ENCODE results near the gene LUZP2. TPM values are rescaled to one million over a fixed set of nuclear protein-coding genes. Genes with fewer than 3 reads are reported as not detected.

LUZP2 gene
- 42.0 TPM for total RNA-seq

DNA sequence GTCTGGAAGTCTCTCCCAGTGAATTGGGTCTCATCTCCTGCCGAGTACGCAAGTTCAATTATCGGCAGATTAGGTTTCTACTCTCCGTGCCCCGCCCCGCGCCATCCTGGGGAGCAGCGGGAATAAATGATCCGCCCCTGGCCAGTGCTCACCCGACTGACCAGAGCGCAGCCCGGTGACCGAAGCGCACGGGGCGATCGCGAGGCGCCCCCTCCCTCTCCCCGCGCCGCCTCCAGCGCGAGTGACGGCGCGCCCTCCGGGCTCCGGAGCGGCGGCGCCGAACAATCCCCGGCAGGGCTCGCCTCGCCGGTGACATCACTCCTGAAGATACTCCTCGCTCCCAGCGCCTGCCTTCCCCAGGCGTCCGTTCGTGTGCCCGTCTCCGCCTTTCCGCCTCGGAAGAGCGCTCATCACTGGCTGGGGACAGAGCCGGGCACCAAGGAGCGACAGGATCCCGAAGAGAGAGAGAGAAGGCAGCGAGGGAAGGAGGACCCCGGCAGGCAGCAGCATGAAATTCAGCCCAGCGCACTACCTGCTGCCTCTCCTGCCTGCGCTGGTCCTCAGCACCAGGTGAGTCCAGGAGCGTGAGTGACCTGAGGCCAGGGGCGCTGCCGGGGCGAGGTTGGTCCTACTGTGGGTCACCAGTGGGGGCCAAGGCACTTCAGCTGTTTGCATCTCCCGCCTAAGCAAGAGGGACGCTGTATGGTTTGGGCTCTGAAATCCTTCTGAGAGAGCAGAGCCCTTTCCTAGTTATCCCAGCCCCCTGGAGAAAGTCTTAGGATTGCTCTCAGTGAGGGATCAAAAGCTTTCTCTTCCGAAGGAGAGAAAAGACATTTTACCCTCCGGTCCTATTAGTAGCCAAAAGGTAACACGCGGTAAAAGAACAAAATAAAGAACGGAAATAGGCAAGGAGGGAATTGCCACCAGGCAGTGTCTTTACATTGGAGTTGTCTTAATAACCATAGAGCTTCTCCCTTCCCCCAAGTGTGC lies at the start of gene LUZP2:
TSS of gene LUZP2 (plus strand) at position 318 of the 990 bp plus-strand sequence.
- DNase-seq (ENCODE audit: low spot score in 2 of 2) (peak; percentile 12 to 13), FAIRE-seq (no peak)

DNA sequence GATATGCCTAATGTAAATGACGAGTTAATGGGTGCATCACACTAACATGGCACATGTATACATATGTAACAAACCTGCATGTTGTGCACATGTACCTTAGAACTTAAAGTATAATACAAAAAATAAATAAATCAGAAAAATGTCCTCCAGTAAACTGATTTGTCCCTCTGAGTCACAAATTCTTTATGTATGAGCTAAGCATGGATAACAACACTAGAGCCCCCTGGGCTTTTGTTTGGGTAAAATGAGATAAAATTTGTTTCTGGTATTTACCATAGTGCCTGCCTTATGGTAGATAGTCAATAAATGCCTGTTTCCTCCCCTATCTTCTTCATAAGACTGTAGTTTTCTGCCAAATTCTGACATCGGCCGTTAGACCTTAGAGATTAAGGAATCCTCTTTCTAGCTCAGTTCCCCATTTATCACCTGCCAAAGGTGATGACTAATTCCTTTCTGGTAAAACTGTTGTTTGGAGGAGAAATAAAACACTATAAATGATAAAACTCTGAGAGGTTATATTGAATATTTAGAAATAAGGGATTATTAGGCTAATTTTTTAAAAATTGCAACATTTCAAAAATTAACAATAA lies 43.6 kb upstream of the LUZP2 start:
- FAIRE-seq (no peak), DNase-seq (ENCODE audit: low spot score in 2 of 2) (no peak)

GRCh38 chr11:24457985-24458384 lies 38.9 kb upstream of the LUZP2 start:
- FAIRE-seq (no peak), DNase-seq (ENCODE audit: low spot score in 2 of 2) (no peak)

- FAIRE-seq (no peak), DNase-seq (ENCODE audit: low spot score in 2 of 2) (no peak)
Measured at GRCh38 chr11:24470431-24470830, 26.4 kb upstream of the LUZP2 start.

DNA sequence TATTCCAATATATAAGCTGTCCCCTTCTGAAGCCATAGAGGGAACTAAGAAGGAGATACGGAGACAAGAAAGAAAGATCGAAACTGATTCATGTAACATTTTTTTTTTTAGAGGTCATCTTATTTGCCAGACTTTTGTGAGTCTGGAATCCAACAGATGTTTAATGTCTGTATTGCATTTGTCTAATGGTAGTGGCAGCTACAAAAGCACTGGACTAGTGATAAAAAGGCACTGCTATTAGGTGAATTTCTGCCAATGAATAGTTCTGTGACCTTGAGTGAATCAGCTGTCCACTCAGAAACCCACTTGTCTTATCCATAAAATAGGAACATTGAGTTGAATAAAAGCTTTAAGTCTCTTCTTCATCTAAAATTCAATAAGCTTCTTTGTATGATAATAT lies 25.8 kb upstream of the LUZP2 start:
- no peak for DNase-seq (ENCODE audit: low spot score in 2 of 2)

DNA sequence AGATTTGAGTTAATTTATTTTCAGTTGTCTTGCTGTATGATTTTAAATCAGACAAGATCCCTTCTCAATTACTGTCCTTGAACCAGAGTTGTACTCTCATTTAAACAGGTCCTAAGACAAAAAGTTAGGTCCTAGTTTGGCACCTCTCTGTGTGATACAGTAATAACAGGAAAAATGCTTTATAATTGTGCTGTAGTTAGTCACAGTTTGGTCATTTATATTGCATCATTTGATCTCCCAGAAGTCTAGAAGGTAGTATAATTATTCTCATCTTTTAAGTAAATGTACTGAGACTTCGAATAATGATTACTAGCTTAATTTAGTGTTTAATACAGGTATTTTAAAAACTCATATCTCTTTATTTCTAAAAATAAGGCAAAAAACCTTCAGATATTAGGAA lies 18.1 kb upstream of the LUZP2 start:
- no peak for FAIRE-seq
- DNase-seq (ENCODE audit: low spot score in 2 of 2): no peak

More for the DNA sequence above, 25.8 kb upstream of the LUZP2 start:
- no peak for FAIRE-seq

DNA sequence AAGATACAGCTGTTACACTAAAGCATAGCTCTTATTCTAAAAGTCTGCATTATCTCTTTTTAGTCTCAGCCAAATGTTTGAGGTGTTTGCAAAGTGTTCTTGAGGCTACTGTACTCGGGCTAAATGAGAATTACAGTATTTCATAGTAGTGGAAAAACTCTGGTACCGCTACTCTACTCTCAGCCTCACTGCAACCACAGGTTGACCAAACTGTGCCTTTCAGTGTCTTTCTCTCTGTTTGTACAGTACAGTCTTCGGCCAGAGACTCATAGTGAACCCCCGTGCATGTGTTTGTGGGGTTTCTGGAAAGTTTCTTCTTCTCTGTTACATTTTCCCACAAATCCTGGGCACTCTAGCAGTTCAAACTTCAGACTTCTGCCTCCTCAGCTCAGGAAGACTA lies 7.4 kb upstream of the LUZP2 start:
- DNase-seq (ENCODE audit: low spot score in 2 of 2) (no peak), FAIRE-seq (no peak)

- no peak for DNase-seq (ENCODE audit: low spot score in 2 of 2)
- no peak for FAIRE-seq
Measured at GRCh38 chr11:24496386-24496735, 492 bp upstream of the LUZP2 start.

GRCh38 chr11:24497831-24498230 lies 978 bp downstream of the LUZP2 start:
- no peak for FAIRE-seq
- DNase-seq (ENCODE audit: low spot score in 2 of 2): no peak

DNA sequence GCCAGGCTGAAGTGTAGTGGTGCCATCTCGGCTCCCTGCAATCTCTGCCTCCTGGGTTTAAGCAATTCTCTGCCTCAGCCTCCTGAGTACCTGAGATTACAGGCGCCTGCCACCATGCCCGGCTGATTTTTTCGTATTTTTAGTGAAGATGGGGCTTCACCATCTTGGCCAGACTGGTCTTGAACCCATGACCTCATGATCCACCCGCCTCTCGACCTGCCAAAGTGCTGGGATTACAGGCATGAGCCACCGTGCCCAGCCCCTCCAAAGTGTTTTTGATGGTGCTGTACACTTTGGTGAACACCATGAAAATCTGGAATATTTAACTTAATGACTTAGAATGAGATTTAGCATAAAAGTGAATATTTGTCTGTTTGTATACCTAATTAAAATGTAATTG lies 5.6 kb downstream of the LUZP2 start:
- DNase-seq (ENCODE audit: low spot score in 2 of 2) (no peak), FAIRE-seq (no peak)

DNA sequence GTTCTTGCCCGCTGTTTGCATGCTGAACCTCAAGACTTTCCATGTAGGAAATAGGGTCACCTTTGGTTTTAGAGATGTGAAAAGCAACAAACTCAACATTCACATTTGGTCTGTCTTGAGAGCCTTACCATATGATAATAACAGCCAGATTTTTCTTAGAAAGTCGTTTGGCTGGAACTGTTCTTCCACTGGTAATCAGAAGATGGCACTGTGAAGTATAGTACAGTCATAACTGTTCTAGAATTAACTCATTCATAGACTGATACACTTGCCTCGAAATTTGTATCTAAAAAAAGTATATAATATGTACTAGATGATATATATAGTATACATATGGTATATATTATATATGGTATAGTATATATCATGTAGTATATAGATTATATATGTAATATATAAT lies 12.3 kb downstream of the LUZP2 start:
- DNase-seq (ENCODE audit: low spot score in 2 of 2) (no peak), FAIRE-seq (peak; percentile 42)

DNA sequence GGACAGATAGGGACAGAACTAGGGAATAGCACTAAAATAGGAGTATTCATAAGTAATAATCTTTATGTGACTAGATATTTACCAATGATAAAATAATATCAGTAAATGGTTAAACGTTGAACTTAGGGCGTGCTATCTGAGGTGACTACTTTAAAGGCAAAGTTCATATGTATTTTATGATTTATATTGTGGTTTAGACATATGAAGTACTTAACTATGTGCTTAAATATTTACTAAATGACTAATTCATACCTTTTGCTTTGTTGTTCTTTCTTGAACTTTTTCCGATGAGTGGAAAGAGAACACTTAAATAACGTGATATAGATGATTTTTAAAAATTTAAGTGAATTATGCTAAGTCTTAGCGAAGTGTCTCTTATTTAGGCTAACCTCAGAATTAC lies 14.7 kb downstream of the LUZP2 start:
- no peak for FAIRE-seq
- DNase-seq (ENCODE audit: low spot score in 2 of 2): no peak

GRCh38 chr11:24513479-24514218 lies 16.8 kb downstream of the LUZP2 start:
- no peak for DNase-seq (ENCODE audit: low spot score in 2 of 2)
- FAIRE-seq: no peak

DNA sequence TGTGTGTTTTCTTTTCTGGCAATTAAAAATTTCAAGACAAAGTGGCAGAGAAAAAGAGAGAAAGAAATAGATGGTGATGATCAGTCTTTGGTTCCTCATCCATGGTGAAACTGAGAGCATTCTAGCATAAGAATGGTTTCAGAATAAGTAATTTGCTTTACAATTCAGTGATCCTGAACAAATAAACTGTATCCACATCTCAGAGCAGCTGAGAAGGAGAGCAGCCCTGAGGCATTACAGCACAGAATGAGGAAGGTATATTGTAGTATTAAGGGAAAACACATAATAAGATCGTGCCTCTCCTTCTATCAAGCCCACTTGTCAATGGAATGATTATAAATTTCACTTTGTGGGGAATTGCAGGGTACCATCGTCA lies 17.4 kb downstream of the LUZP2 start:
- DNase-seq (ENCODE audit: low spot score in 2 of 2) (no peak), FAIRE-seq (no peak)

GRCh38 chr11:24515632-24516031 lies 18.8 kb downstream of the LUZP2 start:
- FAIRE-seq: no peak

DNA sequence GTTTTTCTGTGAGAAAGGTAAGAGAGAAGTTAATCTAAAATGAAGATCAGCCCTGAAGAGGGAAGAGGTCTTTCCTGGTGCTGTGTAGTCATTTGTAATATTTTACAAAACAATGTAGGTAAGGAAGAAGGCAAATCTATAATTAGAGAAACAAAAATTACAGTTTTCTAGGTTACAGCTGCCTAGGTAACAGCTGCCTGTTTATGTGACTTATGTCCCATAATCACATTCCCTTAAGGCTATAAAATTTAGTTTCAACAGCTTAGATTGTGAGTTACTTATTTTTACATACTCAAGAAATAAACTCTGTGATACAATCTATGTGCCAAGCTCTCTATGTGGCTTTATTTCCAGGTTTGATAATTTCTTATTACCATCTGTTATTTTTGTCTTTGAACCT lies 19.8 kb downstream of the LUZP2 start:
- no peak for DNase-seq (ENCODE audit: low spot score in 2 of 2)
- no peak for FAIRE-seq

More at GRCh38 chr11:24515632-24516031, 18.8 kb downstream of the LUZP2 start:
- no peak for DNase-seq (ENCODE audit: low spot score in 2 of 2)

DNA sequence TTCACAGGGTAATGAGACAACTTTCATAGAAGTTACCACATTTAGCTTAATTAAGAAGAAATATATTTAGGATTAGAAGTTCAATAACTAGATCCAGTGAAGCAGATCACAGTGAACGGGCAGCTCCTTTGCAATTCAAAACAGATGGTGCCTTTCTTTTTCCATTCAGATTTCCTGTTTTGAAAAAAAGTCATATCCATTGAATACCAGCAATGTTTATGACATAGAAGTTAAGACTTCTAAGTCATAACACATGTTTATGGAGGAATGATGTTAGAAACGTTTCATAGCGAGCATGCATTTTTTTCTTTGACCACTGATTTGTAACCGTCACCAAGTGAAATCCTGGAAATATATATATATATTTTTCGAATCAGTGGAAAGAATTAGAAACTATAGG lies 24.7 kb downstream of the LUZP2 start:
- FAIRE-seq: no peak
- DNase-seq (ENCODE audit: low spot score in 2 of 2): no peak

DNA sequence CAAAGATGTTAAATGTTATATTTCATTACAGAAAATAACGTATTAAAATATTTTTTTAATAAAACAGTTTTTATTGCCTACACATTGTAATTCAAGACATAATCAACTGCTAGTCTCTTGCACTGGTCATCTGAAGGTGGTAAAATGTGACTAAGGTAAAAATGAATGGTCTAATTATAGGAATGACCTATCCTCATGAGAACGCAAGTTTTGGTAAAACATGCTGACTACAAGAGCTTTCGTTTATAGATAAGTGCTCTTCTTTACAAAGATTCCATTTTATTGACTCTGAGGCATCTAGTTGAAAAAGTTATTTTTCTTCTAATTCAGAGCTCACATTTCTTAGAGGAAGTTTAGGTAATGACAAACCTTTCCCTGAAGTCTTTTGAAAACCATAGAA lies 27.3 kb downstream of the LUZP2 start:
- FAIRE-seq: no peak

DNA sequence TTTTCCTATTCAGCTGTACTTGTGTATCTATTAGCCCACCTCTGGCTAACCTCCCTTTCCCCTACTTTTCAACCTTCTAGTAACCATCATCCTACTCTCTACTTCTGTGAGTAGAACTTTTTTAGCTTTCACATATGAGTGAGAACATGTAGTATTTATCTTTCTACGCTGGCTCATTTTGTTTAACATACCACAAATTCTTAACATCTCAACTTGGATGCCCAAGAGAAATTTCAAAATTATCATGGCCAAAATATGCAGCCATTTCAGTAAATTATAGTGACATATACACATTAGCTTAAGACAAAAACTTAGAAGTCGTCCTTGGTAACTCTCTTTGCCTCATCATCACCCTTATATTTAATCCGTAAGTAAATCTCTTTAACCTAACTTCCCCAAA lies 34.7 kb downstream of the LUZP2 start:
- FAIRE-seq (no peak), DNase-seq (ENCODE audit: low spot score in 2 of 2) (no peak)

More for the DNA sequence above, 27.3 kb downstream of the LUZP2 start:
- no peak for DNase-seq (ENCODE audit: low spot score in 2 of 2)

GRCh38 chr11:24543771-24544170 lies 46.9 kb downstream of the LUZP2 start:
- DNase-seq (ENCODE audit: low spot score in 2 of 2) (no peak), FAIRE-seq (no peak)

DNA sequence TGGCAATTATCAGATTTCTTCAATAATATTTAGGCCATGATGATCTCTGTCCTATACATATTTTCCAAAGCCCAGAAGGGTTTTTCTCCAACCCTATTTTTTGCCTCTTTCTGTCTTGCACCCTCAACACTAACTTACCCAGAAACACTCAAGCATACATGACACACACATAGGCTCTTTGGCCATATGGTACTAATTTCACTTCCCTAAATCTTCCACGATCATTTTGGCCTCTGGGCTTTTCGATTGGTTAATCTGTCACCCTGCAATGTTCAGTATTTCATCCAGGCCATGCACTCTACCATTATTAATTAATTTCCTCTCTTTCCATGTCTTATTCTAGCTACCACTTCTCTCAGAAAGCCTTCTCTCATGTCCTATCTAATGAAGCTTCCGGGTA lies 59.8 kb downstream of the LUZP2 start:
- DNase-seq (ENCODE audit: low spot score in 2 of 2) (no peak), FAIRE-seq (no peak)
